PC-9 (cell line): Measurements from ENCODE around the gene SLC36A3. TPM values are rescaled to one million over a fixed set of nuclear protein-coding genes. Genes with fewer than 3 reads are reported as not detected.

Source experiments
- BruUV-seq: library from RNA; stranded (reverse); fragments of 400-500 nt; replicated peaks from 2 replicates; lab custom pipeline; 2021; lab: Mats Ljungman, UMichigan
- CTCF ChIA-PET: fragments of 300-600 bp; sonication (Branson Sonifier 250); formaldehyde crosslinking; loops from one replicate; lab custom pipeline; 2022; ENCODE audit warnings: antibody characterized with exemption; lab: Charles Lee
- POLR2A ChIA-PET: fragments of 300-600 bp; sonication (Branson Sonifier 250); formaldehyde crosslinking; loops from one replicate; lab custom pipeline; 2022; ENCODE audit warnings: antibody characterized with exemption; ENCODE audit not compliant: unreplicated experiment; lab: Charles Lee
- DNase-seq, 2 experiments: peaks; one replicate each; pipeline versions ENCODE4 v3.0.0 to v3.0.0-alpha.2; 2015 to 2022; ENCODE audit warnings: mixed read lengths in 1 of 2
- H2AFZ ChIP-seq: fragments of 200-600 bp; sonication (generic); 2 replicates; pipeline ENCODE4 v1.8.1; 2017; ENCODE audit warnings: antibody characterized with exemption
- H3F3A ChIP-seq: fragments of 200-600 bp; sonication (generic); 2 replicates; pipeline ENCODE4 v1.8.1; 2017; ENCODE audit warnings: antibody characterized with exemption, mild to moderate bottlenecking, low read depth; ENCODE audit not compliant: insufficient read depth
- H3K27ac ChIP-seq: fragments of 200-600 bp; sonication (generic); 2 replicates; pipeline ENCODE4 v1.6.1; 2016; ENCODE audit warnings: mixed run types
- H3K27me3 ChIP-seq: fragments of 200-600 bp; sonication (generic); 2 replicates; pipeline ENCODE4 v1.6.1; 2016; ENCODE audit warnings: low read depth, mixed run types; ENCODE audit not compliant: insufficient read depth
- H3K36me3 ChIP-seq: fragments of 200-600 bp; sonication (generic); 2 replicates; pipeline ENCODE4 v1.6.1; 2016; ENCODE audit warnings: low read depth, mixed run types
- H3K4me1 ChIP-seq: fragments of 200-600 bp; sonication (generic); replicated peaks from 2 replicates; pipeline ENCODE4 v1.6.1; 2016; ENCODE audit warnings: mixed run types; ENCODE audit not compliant: insufficient read depth
- H3K4me2 ChIP-seq: fragments of 200-600 bp; sonication (generic); 2 replicates; pipeline ENCODE4 v1.6.1; 2017; ENCODE audit warnings: mixed run types
- H3K4me3 ChIP-seq: fragments of 200-600 bp; sonication (generic); 2 replicates; pipeline ENCODE4 v1.6.1; 2016; ENCODE audit warnings: mixed run types
- H3K79me2 ChIP-seq: fragments of 200-600 bp; sonication (generic); 2 replicates; pipeline ENCODE4 v1.6.1; 2017; ENCODE audit warnings: low read depth, mixed run types
- H3K9me2 ChIP-seq: fragments of 200-600 bp; sonication (generic); 2 replicates; pipeline ENCODE4 v1.8.1; 2017; ENCODE audit warnings: mild to moderate bottlenecking; ENCODE audit not compliant: insufficient read depth
- H3K9me3 ChIP-seq: fragments of 200-600 bp; sonication (generic); 2 replicates; pipeline ENCODE4 v1.8.1; 2016; ENCODE audit warnings: low read depth; ENCODE audit not compliant: insufficient read depth
- H4K20me1 ChIP-seq: fragments of 200-600 bp; sonication (generic); 2 replicates; pipeline ENCODE4 v1.8.1; 2017; ENCODE audit not compliant: insufficient read depth
- CTCF ChIP-seq: fragments of 200-600 bp; sonication (generic); conservative IDR thresholded peaks from 2 replicates; pipeline ENCODE4 v1.6.1; 2017; ENCODE audit warnings: mixed run types, antibody characterized with exemption, mild to moderate bottlenecking, moderate library complexity
- EZH2 ChIP-seq: fragments of 200-600 bp; sonication (generic); IDR thresholded peaks from 2 replicates; pipeline ENCODE4 v1.8.0; 2017; ENCODE audit warnings: antibody characterized with exemption, low read depth
- intact Hi-C: fragments of 100-400 bp; cut with micrococcal nuclease; formaldehyde crosslinking; loops from one replicate; pipeline ENCODE4 v1.10.0; 2022; ENCODE audit not compliant: unreplicated experiment
- total RNA-seq: library from RNA; stranded (reverse); gene quantifications from 2 replicates; pipeline ENCODE4 v1.2.3, GENCODE V29; 2021

Gene SLC36A3
- total RNA-seq, 1 experiment from 2014 or later: not detected

DNA sequence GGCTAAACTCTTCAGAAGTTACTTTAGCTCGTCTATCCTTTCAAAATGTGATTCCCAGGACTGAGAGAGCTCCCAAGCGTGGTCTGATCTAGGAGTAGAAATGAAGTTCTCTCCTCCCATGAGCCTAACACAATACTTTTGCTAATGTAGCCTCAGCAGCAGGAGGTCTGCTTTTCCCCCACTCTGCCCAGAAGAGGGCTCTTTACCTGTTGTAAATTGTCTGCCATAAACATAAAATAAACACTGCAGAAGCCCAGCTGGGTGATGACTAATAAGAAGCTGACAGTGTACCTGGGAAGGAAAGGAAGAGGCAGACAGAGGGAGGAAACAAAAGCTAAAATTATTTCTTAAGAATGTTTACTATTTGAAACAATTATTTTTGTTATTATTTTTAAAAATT, 15.4 kb downstream of the SLC36A3 start:
- Histone ChIP-seq H3K36me3 (no peaks in the 10 kb centered on the region), H2AFZ (no peak overlapping the region), H3K27me3 (no peaks in the 10 kb centered on the region), H3F3A (no peaks in the 10 kb centered on the region), H3K9me3 (no peaks in the 10 kb centered on the region), H4K20me1 (no peaks in the 10 kb centered on the region), H3K4me1 (peaks cover 8% of the 10 kb centered on the region), H3K27ac (no peak overlapping the region), H3K9me2 (no peaks in the 10 kb centered on the region), H3K79me2 (no peaks in the 10 kb centered on the region), H3K4me3 (no peak overlapping the region), H3K4me2 (no peak overlapping the region)
- ChIA-PET POLR2A (interaction anchor here (0.7 kb wide), 1 partner anchor 35 kb away, joined by 4 read pairs; the partner anchor contains the start of gene GM2A), CTCF (interaction anchor here (0.6 kb wide), 2 partner anchors 35 kb away, joined by 3 read pairs; partner anchors contain the start of gene GM2A)
- DNase-seq: peak; percentile 20 to 79
- no TSS peak for BruUV-seq
- intact Hi-C loops: no loop called here
- TF ChIP-seq EZH2 (no peak), CTCF (peak; percentile 49; the same call in 1 of the 2 replicates)

- CTCF ChIA-PET: no interaction called here
Measured at GRCh38 chr5:151286246-151286645, 17.3 kb downstream of the SLC36A3 start.

GRCh38 chr5:151285683-151286082, 17.9 kb downstream of the SLC36A3 start:
- intact Hi-C loops: no loop called here
- Histone ChIP-seq H3K4me2 (peak overlapping the region; percentile 29), H3K4me1 (peaks cover 8% of the 10 kb centered on the region), H3K9me3 (no peaks in the 10 kb centered on the region), H3K27me3 (no peaks in the 10 kb centered on the region), H3K27ac (no peak overlapping the region), H2AFZ (no peak overlapping the region), H3F3A (no peaks in the 10 kb centered on the region), H3K4me3 (no peak overlapping the region), H4K20me1 (no peaks in the 10 kb centered on the region), H3K36me3 (no peaks in the 10 kb centered on the region), H3K9me2 (no peaks in the 10 kb centered on the region), H3K79me2 (no peaks in the 10 kb centered on the region)
- ChIA-PET POLR2A (no interaction called here), CTCF (no interaction called here)
- TF ChIP-seq CTCF (no peak), EZH2 (no peak)
- BruUV-seq: no TSS peak
- DNase-seq: no peak

More at GRCh38 chr5:151286246-151286645, 17.3 kb downstream of the SLC36A3 start:
- Histone ChIP-seq H3K9me3 (no peaks in the 10 kb centered on the region), H3K27ac (no peak overlapping the region), H3F3A (no peaks in the 10 kb centered on the region), H3K36me3 (no peaks in the 10 kb centered on the region), H3K4me2 (peak overlapping the region; percentile 29; the same call in 1 of the 2 replicates), H3K27me3 (no peaks in the 10 kb centered on the region), H3K4me1 (peaks cover 8% of the 10 kb centered on the region), H3K79me2 (no peaks in the 10 kb centered on the region), H3K4me3 (no peak overlapping the region), H3K9me2 (no peaks in the 10 kb centered on the region), H4K20me1 (no peaks in the 10 kb centered on the region), H2AFZ (no peak overlapping the region)
- intact Hi-C loops: no loop called here
- TF ChIP-seq CTCF (no peak), EZH2 (no peak)
- no TSS peak for BruUV-seq
- DNase-seq: no peak
- POLR2A ChIA-PET: interaction anchor here (0.6 kb wide), 1 partner anchor 12 kb away, joined by 3 read pairs; no protein-coding TSS in a partner anchor
